Prostate gland (tissue), 2 donors: Measurements from ENCODE around the gene ST7.

Experiments
- POLR2A ChIP-seq: fragments of 450-650 bp; IDR thresholded peaks from one replicate; pipeline ENCODE4 v1.6.1; 2016; ENCODE audit warnings: antibody characterized with exemption, mild to moderate bottlenecking
- POLR2AphosphoS5 ChIP-seq: sonication (generic); formaldehyde crosslinking; IDR thresholded peaks from one replicate; pipeline ENCODE4 v1.6.1; 2017; ENCODE audit warnings: antibody characterized with exemption
- TF ChIP-seq, protein P1 (sequence below), 4 experiments: fragments of 200-600 bp in 2 of 4; fragments of 450-650 bp in 2 of 4; sonication (generic) in 2 of 4; IDR thresholded peaks; 1 replicate in 3 of 4; 2 replicates in 1 of 4; pipeline ENCODE4 v1.5.1; 2016 to 2019; ENCODE audit warnings: antibody characterized with exemption in 4 of 4, mild to moderate bottlenecking in 2 of 4, moderate library complexity in 2 of 4

DNA sequence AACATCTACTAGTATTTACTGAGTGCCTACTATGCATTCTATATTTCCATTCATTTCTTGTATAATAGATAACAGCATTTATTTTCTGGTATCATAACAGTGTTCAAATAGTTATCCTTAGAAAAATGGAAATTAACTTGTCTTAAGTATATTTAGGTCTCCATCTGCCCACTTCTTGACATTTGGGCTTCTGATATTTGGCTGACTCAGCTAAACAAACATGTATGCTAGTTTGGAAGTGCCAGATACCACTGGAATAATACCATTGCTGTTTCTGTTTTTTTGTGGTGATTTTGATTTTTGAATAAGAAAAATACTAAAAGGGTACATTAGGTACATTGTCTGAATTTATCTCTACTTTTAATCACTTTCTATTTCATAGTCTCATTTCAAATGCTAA, 169.2 kb downstream of the ST7 start:
- TF ChIP-seq POLR2AphosphoS5, result no peak
- TF ChIP-seq, protein P1, sequence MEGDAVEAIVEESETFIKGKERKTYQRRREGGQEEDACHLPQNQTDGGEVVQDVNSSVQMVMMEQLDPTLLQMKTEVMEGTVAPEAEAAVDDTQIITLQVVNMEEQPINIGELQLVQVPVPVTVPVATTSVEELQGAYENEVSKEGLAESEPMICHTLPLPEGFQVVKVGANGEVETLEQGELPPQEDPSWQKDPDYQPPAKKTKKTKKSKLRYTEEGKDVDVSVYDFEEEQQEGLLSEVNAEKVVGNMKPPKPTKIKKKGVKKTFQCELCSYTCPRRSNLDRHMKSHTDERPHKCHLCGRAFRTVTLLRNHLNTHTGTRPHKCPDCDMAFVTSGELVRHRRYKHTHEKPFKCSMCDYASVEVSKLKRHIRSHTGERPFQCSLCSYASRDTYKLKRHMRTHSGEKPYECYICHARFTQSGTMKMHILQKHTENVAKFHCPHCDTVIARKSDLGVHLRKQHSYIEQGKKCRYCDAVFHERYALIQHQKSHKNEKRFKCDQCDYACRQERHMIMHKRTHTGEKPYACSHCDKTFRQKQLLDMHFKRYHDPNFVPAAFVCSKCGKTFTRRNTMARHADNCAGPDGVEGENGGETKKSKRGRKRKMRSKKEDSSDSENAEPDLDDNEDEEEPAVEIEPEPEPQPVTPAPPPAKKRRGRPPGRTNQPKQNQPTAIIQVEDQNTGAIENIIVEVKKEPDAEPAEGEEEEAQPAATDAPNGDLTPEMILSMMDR (IDR thresholded peaks at IDR 0.05), result no peak
- TF ChIP-seq POLR2A, result no peak
